NCI-H1417 treated with DMSO at 0.1 percent for 48 hours (cell line): ENCODE results near the gene CYBA.
"Not testable (repeated sequence)": the region's sequence is repeated elsewhere in the genome, so short reads cannot be mapped to it uniquely, and the experiment has no call there.

Source experiments
- DNase-seq: peaks from one replicate; lab custom pipeline; 2025; lab: John Stamatoyannopoulos, UW

The CYBA gene

DNA sequence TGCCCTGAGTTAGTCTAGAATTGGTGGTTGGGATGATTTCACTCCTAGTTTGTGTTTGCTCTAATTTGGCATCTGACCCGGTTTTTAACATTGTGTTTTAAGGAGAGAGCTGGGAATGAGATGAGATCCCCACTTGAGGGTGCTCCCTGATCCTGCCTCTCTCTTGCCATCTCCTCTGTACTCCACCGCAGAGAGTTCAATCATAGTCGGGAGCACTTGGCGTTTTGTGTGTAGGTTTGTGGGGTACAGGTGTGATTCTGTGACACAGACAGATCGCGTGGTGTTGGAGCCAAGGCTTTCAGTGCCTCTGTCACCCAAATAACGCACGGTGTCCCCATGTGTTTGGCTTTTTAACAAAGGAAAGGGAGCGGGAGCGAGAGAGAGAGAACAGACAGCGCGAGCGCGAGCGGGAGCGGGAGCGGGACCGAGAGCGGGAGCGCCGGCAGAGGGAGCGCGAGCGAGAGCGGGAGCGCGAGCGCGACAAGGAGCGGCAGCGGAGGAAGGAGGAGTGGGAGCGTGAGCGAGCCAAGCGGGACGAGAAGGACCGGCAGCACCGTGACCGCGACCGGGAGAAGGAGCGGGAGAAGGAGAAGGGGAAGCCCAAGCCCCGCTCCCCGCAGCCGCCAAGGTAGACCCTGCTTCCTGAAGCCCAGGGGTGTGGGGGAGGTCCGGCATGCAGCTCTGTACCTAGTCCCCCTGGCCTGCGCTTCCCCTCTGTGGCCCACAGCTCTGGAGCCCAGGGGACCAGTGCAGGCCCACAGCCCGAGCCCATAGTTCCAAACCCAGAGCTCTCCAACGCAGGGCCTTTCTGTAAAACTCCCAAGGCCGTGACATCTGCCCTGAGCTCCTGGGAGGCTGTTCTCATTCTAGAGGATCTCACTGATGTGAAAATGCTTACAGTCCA is 39.7 kb downstream of the CYBA start:
- no peak for DNase-seq

- DNase-seq: no peak
These were observed 40.8 kb downstream of the CYBA start for GRCh38 chr16:88610080-88610479.

- not testable (repeated sequence) for DNase-seq
These were observed 41.4 kb downstream of the CYBA start for GRCh38 chr16:88609426-88609825.

- DNase-seq: no peak
These were observed 42.8 kb downstream of the CYBA start for GRCh38 chr16:88608076-88608475.

DNA sequence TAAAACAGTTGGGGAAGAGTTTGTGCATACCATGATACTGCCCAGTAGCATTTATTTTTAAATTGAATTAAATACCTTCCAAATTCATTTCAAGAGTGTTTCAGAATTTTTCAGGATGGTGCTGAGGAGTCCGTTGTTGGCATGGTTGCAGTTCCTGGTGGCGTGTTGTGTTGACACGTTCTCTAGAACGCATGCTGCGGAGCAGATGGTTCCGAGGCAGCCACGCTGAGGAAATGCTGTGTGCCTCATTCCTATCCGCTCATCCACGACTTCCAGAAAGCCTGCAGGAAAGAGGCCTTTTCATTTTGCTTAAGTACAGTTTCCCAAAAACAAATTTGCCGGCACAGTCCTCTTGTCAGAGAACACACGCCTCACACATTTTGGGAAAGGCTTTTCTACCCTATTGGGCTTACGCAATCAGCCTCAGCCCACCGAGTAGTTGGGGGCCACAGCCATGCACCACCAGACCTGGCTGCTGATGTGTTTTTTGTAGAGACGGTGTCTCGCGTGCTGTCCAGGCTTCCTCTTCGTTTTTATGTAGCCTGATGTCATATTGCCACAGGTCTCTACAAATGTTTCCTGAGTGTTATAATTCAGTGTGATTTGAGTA is 44.6 kb downstream of the CYBA start:
- DNase-seq: no peak

GRCh38 chr16:88605186-88606147 is 45.4 kb downstream of the CYBA start:
- no peak for DNase-seq

- no peak for DNase-seq
These were observed 48.8 kb downstream of the CYBA start for GRCh38 chr16:88602091-88602490.

GRCh38 chr16:88601313-88602036 is 49.4 kb downstream of the CYBA start:
- no peak for DNase-seq

- DNase-seq: no peak
These were observed 50.3 kb downstream of the CYBA start for GRCh38 chr16:88600539-88600896.

- no peak for DNase-seq
These were observed 50.9 kb downstream of the CYBA start for GRCh38 chr16:88599825-88600538.

GRCh38 chr16:88599092-88599733 is 51.6 kb downstream of the CYBA start:
- no peak for DNase-seq

DNA sequence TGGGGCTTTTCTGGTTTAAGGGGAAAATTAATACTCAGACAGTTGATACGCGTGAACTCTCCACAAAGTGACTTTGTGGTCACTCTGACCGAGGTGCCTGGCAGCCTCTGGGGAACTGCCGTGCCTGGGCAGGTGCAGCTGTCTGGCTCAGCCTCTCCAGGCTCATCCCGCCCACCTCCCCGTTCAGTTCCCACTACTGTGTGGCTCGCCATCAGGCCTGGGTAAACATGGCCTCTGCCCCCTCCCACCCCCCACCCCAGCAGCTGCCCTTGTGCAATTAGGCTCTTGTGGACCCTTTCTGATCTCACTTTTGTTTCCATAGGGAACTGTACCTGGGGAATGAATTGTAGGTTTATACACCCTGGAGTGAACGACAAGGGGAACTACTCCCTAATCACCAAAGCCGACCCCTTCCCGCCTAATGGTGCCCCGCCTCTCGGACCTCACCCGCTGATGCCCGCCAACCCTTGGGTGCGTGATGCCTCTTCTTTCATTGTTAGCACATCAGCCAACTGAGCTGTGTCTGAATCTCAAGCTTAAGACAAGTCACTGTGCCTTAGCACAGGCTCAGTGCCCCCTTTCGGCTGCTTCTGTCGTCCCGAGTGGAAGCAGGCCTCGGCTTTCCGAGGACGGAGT is 52.9 kb downstream of the CYBA start:
- DNase-seq: no peak

- DNase-seq: no peak
These were observed 54.4 kb downstream of the CYBA start for GRCh38 chr16:88596483-88596882.

DNA sequence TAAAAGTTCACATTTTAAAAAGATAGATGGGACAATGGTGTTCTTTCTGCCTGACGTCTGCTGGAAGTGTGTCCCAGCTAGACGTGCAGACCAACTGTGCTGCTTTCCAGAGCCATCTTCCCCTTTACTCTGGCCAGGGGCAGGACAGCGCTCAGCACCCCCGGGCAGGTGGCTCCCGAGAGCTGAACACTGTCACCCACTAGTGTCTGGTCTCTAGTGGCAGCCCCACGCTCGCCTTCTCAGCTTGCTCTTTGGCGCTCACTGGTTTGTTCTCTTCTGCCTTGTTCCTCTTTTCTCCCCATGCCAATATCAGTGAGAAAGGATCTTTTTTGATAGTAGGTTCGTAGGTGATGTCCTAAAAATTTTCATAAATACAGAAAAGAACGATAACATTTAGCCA is 54.9 kb downstream of the CYBA start:
- no peak for DNase-seq

- DNase-seq: no peak
These were observed 55.8 kb downstream of the CYBA start for GRCh38 chr16:88595101-88595500.

- no peak for DNase-seq
These were observed 56.9 kb downstream of the CYBA start for GRCh38 chr16:88593910-88594309.

DNA sequence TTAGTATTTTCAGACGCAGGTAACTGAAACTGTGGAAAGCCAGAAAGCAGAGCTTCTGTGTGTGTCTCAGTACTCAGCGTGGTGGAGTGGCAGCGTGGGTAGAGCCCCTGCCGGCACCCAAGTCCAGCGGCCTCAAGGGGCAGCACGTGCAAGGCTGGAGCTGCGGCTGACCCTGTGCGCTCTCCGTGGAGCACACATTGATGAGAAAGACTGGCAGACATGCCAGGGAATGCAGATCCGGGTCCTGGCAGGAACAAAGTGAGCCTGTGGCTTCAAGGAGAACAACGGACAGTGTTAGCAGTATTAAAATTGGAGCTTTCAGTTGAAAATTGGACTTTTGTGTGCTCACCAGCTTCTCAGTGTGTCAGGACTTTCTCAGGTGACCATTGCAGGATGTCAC is 57.4 kb downstream of the CYBA start:
- no peak for DNase-seq
